Spleen (tissue), 7 donors: ENCODE data around the gene TTLL5.

Experiments
- CTCF ChIP-seq, 11 experiments: fragments of 200-600 bp in 7 of 11; fragments of 450-650 bp in 4 of 11; sonication (generic) in 4 of 11; IDR thresholded peaks in 8 of 11; conservative IDR thresholded peaks in 3 of 11; 1 replicate in 7 of 11; 2 replicates in 4 of 11; pipeline versions ENCODE4 v1.4.0 to v1.8.0; 2016 to 2021; ENCODE audit warnings: antibody characterized with exemption in 11 of 11, inconsistent platforms in 4 of 11, mild to moderate bottlenecking in 1 of 11
- POLR2A ChIP-seq, 3 donors: fragments of 450-650 bp; IDR thresholded peaks; one replicate each; pipeline ENCODE4 v1.5.1; 2017; ENCODE audit warnings: antibody characterized with exemption in 3 of 3, mild to moderate bottlenecking in 1 of 3
- donor health status: DM: no; HTN: no; CAD: no; lungs with moderate emphysema.
- donor health status: DM: no; HTN: no; CAD: no.
- donor health status: DM: no; HTN: no; CAD: no.

GRCh38 chr14:75645056-75645455, 16.0 kb upstream of the TTLL5 start:
- TF ChIP-seq CTCF (IDR thresholded peaks at IDR 0.05 in 8 of 11, conservative IDR thresholded peaks at IDR 0.05 in 3 of 11) (no peak), POLR2A (IDR thresholded peaks at IDR 0.05) (no peak)
